Measurements from ENCODE around the gene ACOT13.
"Not testable (repeated sequence)": the region's sequence is repeated elsewhere in the genome, so short reads cannot be mapped to it uniquely, and the experiment has no call there.

ACOT13 gene

DNA sequence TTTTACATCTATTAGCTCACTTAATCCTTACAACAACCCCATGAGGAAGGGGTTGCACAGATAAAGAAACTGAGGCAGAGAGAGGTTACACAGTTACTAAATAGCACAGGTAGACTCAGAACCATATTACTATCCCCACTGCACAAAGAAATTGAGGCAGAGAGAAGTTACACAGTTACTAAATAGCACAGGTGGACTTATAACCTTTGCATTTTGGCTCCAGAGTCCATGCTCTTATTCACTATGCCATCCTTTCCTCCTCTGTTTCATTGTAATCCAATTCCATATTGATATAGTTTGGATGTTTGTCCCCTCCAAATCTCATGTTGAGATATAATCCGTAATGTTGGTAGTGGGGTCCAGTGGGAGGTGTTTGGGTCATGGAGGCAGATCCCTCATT is 3.7 kb upstream of the ACOT13 start:
- DNase-seq: no peak

DNA sequence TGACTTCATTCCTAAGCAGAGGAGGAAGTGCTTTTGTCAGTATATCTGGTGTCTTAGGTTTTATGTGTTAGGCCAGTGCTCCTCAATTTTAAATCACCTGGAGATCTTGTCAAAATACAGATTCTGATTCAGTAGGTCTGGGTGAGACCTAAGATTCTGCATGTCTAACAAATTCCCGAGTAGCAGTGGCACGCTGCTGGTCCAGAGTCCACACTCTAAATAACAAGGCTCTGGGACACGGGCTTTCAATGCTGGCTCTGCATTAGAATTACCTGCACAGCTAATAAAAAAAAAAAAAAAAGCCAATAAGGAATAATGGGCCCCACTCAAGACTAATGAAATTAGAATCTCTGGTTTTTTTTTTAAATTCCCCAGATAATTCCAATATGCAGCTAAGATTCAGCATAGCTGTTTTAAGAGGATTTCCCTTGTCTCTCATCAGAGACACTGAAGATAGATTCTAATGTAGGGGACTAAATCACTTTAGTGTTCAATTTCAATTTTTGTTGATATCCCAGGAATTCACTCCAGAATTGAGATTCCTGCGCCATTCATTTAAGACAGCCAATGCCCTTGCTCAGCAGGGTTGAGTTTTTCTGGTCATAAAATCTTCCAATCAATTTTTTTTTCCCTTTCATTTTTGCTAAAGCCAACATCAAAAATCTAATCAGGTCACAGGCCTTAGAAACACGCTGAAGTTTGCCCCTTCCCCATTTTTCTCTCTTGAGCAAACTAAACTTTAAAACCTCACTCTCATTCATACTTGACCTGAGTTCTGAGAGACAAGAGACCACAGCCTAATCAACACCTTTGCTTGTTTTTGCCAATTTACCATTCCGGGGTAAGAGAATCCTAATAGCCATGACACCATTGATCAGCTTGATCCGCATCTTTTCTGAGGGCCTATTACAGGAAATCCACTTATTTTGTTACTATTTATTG is 2.6 kb upstream of the ACOT13 start:
- no peak for DNase-seq

GRCh38 chr6:24666097-24666640 is 708 bp upstream of the ACOT13 start:
- DNase-seq: peak; percentile 50

DNA sequence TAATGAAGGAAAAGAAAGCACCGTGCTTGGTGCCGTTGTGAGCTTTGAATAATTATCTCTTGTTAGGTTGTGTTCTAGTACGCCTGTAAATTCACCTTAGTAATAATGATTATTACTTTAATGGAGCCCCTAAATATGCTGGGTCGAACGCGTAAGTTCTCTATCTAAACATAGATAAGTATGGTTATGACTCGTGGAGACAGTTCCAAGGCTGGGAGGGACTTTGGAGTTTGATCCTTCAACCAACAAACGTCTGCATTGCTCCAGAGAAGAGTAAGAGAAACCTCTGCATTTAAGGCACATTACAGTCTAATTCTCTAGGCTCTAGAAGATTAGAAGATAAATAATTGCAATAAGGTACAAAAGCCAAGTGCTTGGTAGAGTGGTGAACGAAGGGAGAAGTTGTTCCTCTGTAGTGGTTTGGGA is 514 bp downstream of the ACOT13 start:
- no peak for DNase-seq

GRCh38 chr6:24668066-24668996 is 1.5 kb downstream of the ACOT13 start:
- DNase-seq: not testable (repeated sequence)

- DNase-seq: no peak
Measured at GRCh38 chr6:24668997-24669361, 2.1 kb downstream of the ACOT13 start.

DNA sequence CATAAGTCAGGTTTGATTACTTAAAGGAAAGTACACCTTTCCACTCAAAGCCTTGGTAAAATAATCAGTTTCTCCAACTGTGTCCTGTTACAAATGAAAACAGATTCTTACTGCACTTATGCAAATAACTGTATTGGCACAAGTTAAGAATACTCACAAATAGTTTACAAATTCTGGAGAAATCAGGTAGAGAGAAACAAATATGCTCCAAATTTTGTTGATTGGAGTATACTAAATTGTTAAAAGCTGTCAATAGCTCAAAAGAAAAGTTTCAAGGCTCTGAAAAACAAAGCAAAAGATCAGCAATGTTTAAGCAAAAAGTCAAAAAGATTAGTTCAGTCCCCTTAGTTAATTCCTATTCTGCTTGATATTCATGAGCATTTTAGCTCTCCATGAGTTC is 3.6 kb downstream of the ACOT13 start:
- DNase-seq: not testable (repeated sequence)

- DNase-seq: not testable (repeated sequence)
Measured at GRCh38 chr6:24671077-24671476, 4.2 kb downstream of the ACOT13 start.

- no peak for DNase-seq
Measured at GRCh38 chr6:24672620-24673182, 5.8 kb downstream of the ACOT13 start.

DNA sequence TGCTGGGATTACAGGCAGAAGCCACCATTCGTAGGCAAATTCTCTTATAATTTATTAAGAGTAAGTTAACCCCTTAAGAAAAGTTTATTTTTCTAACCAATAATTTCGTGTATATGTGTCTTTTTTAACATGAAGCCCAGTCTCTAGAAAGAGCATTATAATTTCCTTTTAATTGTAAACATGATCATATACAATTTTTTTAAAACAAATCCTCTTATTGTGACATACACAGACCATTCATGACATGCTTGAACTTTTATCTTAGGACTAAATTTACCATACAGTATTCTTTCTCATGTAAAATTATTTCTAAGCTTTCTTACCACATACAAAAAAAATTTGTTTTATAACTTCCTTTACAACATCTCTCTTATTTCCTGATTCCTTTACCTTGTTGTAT is 6.7 kb downstream of the ACOT13 start:
- no peak for DNase-seq

DNA sequence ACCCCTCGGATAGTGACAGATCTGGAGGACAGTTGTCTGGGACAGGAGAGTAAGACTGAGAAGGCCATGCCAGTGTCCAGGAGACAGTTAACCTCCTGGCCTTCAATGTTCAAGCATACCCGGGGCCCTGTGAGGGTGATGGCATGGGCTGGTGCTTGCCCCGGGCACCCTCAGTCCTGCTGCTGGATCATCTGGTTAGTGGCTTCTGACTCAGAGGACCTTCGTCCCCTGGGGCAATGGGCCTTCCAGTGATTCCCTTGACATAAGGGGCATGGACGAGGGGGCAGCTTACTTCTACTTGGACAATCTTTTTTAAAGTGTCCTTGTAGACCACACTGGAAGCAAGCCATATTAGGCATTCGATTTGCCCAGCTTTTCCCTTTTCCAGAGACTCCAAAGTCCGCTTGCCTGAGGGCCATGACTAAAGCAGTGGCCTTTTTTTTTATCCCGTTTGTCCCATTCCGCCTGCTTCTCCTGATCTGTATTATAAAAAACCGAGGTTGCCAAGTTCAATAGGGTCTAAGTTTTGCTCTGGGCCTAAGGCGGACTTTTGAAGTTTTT is 12.0 kb downstream of the ACOT13 start:
- not testable (repeated sequence) for DNase-seq

- no peak for DNase-seq
Measured at GRCh38 chr6:24680582-24680981, 13.7 kb downstream of the ACOT13 start.

GRCh38 chr6:24683297-24684296 is 16.7 kb downstream of the ACOT13 start:
- DNase-seq: no peak

GRCh38 chr6:24686408-24686807 is 19.5 kb downstream of the ACOT13 start:
- DNase-seq: no peak

DNA sequence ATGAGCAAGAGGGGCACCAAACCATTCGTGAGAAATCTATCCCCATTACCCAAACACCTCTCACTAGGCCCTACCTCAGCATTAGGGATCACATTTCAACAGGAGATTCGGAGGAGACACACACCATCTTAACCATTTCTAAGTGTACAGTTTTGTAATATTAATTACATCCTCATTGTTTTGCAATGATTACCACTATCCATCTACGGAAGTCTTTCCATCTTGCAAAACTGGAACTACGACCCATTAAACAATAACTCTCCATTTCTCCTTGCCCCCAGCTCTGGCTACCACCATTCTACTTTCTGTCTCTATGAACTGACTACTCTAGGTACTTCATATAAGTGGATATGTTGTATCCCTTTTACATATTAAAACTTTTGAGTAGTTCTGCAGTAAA is 20.1 kb downstream of the ACOT13 start:
- no peak for DNase-seq

DNA sequence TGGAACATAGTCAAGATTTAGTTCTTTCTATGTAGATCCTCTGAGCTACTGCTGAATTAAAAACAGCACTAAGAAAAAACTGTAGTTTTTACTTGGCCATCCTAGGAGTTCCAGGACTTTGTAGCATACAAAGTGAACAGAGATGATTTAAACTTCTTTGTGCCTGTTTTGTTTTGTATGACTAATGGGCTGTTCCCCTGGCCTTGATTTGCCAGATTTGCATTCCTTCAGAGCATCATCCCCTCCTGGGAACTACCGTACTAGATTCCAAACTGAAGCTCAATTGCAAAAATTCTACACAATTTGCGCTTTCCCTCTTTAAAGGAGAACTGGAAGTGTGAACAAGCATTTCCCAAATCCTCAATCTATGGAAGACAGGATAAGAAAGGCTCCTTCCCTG is 23.1 kb downstream of the ACOT13 start:
- DNase-seq: no peak

DNA sequence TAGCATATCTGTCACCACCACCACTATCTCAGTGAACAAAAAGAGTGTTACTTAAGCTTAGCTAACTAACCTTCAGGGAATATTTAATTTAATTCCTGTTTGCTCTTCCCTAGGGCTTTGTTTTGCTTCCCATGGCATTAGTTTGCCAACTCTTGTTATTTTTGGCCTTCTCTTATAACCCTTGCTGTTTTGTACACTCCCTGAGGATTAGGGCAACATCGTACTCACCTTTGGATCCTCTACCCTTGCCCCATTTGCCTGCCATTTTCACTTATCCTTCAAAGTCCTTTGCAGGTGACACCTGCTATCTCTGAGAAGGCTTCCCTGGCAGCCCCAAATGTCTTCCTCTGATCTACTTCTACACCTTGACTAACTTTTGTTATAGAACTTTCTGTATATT is 23.7 kb downstream of the ACOT13 start:
- DNase-seq: no peak

GRCh38 chr6:24691550-24691949 is 24.7 kb downstream of the ACOT13 start:
- no peak for DNase-seq

GRCh38 chr6:24692003-24692402 is 25.1 kb downstream of the ACOT13 start:
- DNase-seq: no peak

DNA sequence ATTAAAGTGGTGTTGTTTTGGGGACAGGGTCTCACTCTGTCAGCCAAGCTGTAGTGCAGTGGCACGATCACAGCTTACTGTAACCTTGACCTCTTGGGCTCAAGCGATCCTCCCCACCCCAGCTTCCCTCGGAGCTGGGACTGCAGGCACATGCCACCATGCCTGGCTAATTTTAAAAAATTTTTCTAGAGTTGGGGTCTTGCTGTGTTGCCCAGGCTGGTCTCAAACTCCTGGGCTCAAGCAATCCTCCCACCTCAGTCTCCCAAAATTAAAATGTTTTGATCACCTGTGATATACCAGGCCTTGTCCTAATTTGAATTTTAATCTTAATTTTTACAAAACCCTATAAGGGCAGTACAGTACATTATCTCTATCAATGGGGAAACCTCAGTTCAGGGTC is 25.5 kb downstream of the ACOT13 start:
- DNase-seq: no peak

- no peak for DNase-seq
Measured at GRCh38 chr6:24692848-24693592, 26.1 kb downstream of the ACOT13 start.
